GM19463 (cell line): Measurements from ENCODE around the gene NPB.

ENCODE experiments used
- ATAC-seq: cut with Tn5 transposase; IDR thresholded peaks from one replicate; pipeline ENCODE4 v1.9.1; 2021; ENCODE audit warnings: mild to moderate bottlenecking, moderate library complexity; ENCODE audit not compliant: unreplicated experiment

NPB gene

DNA sequence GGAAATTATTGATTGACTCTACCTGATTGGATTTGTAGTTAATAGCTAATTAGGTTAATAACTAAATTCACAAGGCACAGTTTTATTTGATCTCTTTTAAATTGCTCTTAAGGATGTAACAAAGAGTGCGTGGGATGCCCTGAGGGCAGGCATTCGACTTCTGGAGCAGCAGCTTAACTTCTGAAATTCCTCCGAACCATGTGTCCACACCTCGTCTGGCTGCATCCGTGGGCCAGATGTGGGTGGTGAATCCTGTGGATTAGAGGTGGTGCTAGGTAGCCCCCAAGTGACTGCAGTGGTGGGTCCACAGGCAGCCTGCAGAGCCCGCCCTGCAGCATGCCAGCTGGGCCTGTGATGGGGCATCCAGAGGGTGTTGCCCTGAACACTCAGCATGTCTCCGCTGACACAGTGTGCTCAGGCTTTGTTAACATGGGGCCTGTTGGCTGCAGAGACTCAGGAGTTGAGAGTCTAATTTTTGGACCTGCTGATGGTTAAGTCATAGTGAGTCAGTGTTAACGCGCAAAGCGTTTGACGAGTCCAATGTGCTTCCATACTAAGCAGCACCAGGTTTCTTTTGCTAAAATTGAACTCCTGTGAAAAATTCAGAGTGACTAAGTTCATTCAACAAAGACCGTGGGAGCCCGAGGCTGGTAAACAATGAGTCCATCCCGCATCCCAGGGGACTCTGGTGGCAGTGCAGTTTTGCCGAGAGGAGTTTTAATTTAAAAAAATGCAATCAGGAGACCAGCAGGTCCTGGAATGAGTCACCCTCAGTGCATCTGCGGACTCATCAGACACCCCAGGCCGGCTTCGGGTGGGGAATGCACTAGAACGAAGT lies 3.8 kb upstream of the NPB start:
- ATAC-seq, result no peak

GRCh38 chr17:81898885-81899284 lies 3.2 kb upstream of the NPB start:
- no peak for ATAC-seq

GRCh38 chr17:81899514-81900166 lies 2.4 kb upstream of the NPB start:
- no peak for ATAC-seq

GRCh38 chr17:81900181-81900820 lies 1.7 kb upstream of the NPB start:
- ATAC-seq, result no peak

DNA sequence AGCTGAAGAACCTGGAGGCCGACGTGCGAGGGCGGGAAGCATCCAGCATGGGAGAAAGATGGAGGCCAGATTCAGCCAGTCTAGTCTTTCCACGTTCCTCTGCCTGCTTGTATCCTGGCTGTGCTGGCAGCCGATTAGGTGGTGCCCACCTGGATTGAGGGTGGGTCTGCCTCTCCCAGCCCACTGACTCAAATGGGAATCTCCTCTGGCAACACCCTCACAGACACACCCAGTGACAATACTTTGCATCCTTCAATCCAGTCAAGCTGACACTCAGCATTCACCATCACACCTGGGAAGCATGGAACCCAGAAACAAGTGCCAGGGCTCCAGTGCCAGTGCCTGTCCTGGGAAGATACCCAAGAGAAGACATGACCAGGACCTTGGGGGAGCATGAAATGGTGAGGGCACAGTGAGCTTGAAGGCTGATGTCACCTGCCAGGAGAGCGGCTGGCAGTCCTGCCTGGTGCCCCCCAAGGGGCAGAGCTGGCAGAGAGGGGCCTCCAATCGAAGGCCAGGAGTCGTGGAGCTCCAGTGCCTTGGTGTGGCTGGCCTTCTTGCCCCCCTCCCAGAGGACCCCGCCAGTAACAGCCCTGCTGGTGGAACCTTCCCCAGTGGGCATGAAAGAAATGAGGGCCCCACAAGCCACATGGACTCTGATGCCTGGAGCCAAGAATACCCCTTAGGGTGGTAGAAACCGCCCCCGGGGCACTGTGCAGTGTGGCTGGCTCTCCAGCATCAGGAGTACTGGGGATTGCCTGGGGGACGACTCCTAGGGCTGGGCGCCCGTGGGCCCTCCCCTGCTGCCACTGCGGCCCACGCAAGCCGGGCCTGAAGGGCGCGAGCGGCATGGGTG lies 643 bp upstream of the NPB start:
- ATAC-seq, result no peak

DNA sequence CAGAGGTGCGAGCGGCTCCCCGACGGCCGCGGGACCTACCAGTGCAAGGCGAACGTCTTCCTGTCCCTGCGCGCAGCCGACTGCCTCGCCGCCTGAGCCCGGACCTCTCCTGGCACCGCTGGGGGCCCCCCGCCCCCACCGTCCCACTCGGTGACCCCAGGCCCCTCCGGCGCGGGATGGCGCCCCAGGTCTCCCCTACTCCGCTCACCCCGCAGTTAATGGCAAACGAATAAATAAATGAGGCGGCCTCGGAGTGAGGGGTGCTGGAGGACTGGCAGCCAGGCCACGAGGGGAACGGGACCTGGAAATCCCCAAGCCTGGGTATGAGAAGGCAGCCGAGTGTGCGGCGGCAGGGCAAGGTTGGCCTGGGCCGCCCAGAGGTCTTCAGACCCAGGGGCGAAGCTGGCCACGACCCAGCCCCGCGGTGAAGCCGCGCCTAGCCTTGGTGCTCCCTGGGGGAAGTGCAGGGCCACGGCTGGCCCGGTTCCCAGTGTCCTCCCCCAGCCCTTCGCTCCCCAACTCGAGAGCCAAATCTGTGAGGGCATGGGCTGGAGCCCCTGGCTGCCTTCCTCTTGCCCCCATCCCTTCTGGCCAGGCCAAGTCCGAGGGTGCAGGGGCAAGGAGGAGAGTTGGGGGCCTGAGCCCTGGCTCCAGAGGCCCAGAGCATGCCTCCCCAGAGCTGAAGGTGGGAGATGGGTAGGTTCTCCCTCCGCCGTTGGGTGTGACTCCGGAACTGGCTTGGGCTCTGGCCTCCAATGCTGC lies 796 bp downstream of the NPB start:
- ATAC-seq, result no peak

GRCh38 chr17:81903415-81903831 lies 1.4 kb downstream of the NPB start:
- ATAC-seq, result no peak

- ATAC-seq, result no peak
These were observed 2.0 kb downstream of the NPB start for GRCh38 chr17:81903896-81904599.

- no peak for ATAC-seq
These were observed 2.8 kb downstream of the NPB start for GRCh38 chr17:81904600-81905423.

DNA sequence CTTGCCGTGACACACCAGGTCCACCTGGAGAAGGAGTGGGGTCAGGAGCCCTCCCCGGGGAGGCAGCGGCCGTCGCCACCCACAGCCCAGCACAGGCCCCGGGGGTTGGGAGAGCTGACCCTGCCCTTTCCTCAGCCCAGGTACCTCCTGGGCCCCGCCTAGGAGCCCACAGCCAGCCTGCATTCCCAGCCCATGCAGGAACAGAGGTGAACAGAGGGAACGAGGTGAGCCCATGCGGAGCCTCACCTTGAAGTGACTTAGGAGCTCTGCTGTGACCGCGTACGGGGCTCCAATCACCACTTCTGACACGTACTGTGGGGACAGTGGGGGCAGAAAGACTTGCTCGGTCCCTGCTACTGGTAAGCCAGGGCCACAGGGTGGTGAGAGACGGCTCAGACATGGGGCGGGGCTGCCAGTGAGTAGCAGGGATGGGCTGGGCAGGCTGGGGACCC lies 3.4 kb downstream of the NPB start:
- no peak for ATAC-seq

- no peak for ATAC-seq
These were observed 4.0 kb downstream of the NPB start for GRCh38 chr17:81905993-81906392.

GRCh38 chr17:81906476-81907218 lies 4.6 kb downstream of the NPB start:
- no peak for ATAC-seq

DNA sequence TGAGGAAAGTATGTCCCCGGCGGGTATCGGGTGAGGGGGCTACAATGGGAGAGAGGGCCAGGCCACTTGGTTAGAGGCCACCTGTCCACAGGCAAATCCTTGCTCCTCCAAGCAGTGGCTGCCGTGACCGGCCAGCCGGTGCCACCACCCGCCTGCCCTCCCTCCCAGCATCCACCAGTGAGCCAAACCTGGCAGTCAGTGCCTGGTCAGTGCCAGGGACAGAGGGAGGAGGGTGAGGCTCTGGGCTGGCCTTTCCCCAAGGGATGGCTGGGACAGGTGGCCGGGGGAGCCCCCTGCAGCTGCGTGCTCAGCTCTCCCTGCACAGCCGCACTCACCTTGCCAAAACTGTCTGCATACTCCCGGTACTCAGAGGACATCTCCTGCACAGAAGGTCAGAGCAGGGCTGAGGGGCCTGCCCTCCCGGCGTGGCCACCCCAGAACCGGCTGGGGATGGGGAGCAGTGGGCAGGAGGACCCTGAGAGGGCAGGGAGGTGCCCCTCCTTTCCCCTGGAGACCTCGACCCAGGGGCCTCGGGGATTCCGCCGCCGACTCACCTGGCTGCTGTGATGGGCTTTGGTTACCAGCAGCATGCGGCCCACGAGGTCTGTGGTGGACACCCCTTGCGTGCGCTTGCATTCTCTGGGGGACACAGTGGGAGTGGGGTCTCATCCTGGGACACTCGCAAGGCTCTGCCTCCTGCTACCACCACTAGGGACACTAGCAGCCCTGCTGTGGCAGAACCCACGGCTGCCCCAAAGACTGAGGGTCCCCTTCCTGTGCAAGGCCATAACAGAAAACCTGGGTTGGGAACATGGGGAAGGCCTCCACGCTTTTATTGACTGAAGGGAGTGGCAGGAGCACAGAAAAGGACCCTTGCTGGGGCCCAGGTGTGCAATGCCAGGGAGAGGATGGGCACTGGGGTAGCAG lies 5.4 kb downstream of the NPB start:
- ATAC-seq, result no peak

- no peak for ATAC-seq
These were observed 6.8 kb downstream of the NPB start for GRCh38 chr17:81908793-81909192.

DNA sequence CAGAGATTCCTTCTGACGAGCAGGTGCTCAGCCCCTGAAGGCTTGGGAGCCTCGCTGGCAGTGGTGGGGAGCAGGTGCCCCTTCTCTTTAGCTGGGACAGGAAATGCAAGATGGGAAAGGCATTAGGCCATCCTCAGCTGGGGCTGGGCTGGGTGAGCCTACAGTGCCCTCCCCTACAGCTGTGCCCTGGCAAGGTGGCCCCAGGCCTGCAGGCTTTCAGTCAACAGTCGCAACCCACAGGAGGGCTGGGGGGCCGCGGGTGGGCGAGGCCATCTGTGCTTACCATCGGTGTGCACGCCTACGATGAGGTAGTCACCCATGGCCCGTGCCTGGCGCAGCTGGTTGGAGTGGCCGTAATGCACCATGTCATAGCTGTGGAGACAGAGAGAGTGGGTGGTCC lies 7.2 kb downstream of the NPB start:
- ATAC-seq, result no peak

- no peak for ATAC-seq
These were observed 8.2 kb downstream of the NPB start for GRCh38 chr17:81909966-81910839.
